ENCODE measurements around the gene HEPHL1. TPM values are rescaled to one million over a fixed set of nuclear protein-coding genes. Genes with fewer than 3 reads are reported as not detected.

Gene HEPHL1
- polyA plus RNA-seq, 3 donors = not detected

Small RNA genes lying within 50 kb of the gene (small RNA-seq; reads per million reads assigned to genes)
- gene AP002795.1 (ENCODE audit: insufficient read length, low read depth) = not detected

Other genes with a start within 250 kb of the HEPHL1 start
- 10 to 100 TPM in 1 of 3 donors, 1 to 10 TPM in 2; 3.4 to 12.8 (median 4.4) TPM for gene MED17, start 237.1 kb upstream of the HEPHL1 start, polyA plus RNA-seq
- gene VSTM5, start 170.7 kb upstream of the HEPHL1 start, polyA plus RNA-seq = not detected
- gene PANX1, start 107.5 kb downstream of the HEPHL1 start, polyA plus RNA-seq = 10 to 100 TPM in 2 of 3 donors, 1 to 10 TPM in 1; 6.9 to 15.7 (median 12.7) TPM

All from CD14-positive monocyte (primary cell).